Central memory CD4-positive, alpha-beta T cell (primary cell): Measurements from ENCODE around the gene CDK8.
A peak's percentile ranks its signal among the peaks of the same experiment; 100 is the strongest.
"Not testable (repeated sequence)": the region's sequence is repeated elsewhere in the genome, so short reads cannot be mapped to it uniquely, and the experiment has no call there.

ENCODE experiments used
- DNase-seq: peaks from one replicate; pipeline ENCODE4 v3.0.0; 2022

Gene CDK8

DNA sequence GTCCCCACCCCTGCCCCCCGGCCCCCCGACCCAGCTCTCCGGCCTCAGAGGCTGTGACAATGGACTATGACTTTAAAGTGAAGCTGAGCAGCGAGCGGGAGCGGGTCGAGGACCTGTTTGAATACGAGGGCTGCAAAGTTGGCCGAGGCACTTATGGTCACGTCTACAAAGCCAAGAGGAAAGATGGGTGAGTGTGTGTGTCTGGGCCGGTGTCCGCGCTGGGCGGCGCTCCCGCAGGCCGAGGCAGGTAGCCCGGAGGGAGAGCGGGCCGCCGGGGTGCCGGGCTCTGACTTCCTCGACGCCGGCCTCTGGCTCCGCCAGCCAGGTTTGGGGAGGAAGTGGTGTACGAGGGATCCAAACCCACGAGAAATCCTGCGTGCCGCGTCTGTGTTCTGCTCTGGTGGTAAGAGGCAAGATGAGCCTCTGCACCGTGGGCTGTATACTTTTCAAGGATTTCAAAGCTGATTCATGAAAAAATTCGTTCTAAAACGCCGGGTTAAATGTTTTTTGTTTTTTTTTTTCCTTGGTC, 718 bp downstream of the CDK8 start:
- DNase-seq = peak; percentile 69

GRCh38 chr13:26255115-26255514, 1.2 kb downstream of the CDK8 start:
- no peak for DNase-seq

DNA sequence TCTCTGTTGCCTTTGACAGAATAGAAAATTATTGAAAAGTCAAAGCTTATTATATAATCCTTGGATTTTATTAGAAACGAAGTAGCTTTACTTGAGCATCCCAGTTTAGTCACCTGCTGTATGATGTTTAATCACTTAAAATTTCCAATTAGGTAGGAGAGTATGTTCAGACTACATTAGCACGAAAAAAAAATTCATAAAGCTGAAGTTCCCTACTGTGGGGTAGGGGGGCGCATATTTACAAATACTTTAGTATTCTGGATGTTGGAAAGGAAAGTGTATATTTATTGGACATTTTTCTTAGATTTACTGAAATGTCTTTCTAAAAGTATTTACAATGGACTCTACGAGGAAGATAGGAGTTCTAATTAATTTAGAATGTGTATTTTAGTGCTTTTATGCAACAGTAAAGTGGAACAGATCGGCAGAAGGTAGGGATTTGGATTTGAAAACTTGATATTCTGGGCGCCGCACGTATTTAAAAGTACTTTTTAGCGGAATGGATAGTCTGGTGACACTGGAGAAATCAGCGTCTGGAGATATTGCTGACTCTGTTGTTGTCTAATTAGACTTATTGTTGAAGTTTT, 1.9 kb downstream of the CDK8 start:
- DNase-seq = no peak

DNA sequence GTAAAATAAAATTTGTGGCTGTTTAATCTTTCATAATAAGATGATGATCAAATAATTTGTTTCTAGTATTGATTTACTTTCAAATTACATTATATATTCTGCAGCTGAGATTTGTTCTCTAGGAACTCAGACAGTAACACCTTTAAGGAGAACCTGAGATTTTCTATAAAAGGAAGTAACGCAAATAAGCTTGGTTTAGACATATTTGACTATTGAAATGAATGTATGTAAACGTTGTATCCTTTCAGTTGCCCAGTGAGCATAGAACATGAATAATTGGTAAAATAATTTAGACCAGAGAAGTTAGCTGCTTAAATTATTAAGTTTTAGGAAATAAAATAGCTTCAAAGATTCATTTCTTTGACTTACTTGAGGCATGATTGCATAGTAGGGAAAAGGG, 3.1 kb downstream of the CDK8 start:
- DNase-seq = no peak

- no peak for DNase-seq
These were observed 5.7 kb downstream of the CDK8 start for GRCh38 chr13:26259634-26260033.

DNA sequence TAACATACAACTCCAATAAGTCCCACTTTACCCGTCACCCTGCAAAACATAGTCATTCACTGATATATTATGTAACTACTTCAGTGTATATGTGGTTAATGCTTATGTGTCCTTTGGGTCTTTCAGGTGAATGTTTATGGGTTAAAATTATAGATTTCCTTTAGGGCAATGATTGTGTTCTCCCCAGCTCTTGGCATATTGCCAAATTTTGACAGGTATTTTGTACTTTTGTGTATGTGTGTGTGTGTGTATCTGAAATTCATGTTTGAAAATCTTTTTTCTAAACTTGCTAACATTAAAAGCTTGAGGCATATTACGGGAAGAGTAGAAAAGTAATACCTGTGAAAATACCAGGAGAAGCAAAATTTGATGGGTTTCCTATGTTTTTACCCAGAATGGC, 8.2 kb downstream of the CDK8 start:
- no peak for DNase-seq

DNA sequence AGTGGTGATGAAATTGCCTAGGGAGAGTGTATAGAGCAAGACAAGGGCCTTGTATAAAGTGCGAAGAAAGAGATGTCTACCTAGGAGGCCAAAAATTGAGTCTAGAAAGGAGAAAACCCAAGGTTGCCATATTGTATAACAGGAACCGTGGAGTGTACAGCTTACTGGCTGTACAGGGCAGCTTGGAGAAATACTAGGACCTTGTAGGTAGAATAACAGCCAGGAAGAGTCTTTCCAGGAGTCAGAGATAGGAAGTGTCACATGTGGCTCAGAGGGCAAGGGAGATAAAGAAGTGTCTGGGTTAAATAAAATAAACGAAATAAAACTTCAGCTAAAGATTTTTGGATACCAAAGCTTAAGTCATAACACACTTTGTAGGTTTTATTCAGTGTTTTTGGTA, 12.4 kb downstream of the CDK8 start:
- no peak for DNase-seq

DNA sequence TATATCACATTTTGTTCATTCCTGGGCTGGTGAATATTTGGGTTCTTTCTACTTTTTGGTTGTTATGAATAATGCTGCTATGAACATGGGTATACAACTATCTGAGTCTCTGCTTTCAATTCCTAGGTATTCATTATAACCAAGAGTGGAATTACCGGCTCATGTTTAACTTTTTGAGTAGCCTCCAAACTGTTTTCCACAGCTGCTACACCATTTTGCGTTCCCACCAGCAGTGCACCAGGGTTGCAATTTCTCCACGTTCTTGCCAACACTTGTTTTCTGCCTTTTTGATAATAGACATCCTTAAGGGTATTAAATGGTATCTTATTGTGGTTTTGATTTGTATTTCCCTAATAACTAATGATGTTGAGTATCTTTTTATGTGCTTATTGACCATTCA, 16.8 kb downstream of the CDK8 start:
- DNase-seq = no peak

DNA sequence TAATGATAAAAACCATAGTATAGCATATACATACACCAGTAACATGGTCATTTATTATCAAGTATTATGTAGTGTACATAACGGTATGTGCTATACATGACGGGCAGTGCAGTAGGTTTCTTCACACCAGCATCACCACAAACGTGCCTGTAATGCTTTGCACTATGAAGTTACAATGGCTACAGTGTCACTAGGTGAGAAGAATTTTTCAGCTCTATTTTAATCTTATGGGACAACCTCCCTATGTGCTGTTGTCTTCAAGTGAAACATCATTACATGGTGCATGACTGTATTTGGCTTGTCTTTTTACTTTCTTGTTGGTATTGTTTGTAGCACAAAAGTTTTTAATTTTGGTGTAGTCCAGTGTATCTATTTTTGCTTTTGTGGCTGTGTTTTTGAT, 18.7 kb downstream of the CDK8 start:
- no peak for DNase-seq

DNA sequence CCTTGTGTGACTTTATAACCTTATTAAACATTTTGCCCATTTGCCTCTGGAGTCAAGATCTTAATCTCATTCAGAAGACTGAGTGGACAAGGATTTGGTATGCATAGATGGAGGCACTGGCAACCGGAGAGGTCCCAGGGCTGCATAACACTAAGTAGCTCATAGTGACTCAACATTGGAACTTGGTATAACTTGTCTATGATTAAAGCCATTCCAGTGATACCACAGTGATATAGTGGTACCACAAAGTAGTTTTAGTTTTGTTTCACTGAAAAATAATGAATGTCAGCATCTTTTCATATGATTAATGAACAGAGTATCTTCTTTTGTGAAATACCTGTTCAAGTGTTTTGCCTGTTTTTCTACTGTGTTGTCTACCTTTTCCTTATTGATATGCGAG, 26.4 kb downstream of the CDK8 start:
- no peak for DNase-seq

DNA sequence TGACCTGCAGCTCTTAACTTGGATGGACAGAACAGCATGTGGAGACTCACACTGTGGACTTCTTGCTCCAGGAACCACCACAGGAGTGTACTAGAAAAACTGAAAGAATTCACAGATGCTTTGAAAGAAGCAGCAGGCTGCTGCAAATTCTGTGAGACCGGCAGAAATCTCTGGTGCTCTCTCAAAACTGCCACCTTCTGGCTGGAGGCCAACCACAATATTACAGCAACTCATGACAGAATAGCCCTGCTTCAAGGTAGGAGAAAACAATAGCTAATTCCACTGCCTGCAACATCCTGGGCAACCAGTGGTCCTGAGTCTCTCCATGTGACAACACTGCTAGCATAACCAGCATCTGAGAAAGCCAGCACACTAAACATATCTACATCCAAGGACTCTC, 26.9 kb downstream of the CDK8 start:
- DNase-seq = no peak

GRCh38 chr13:26285911-26286310, 32.0 kb downstream of the CDK8 start:
- DNase-seq = not testable (repeated sequence)

DNA sequence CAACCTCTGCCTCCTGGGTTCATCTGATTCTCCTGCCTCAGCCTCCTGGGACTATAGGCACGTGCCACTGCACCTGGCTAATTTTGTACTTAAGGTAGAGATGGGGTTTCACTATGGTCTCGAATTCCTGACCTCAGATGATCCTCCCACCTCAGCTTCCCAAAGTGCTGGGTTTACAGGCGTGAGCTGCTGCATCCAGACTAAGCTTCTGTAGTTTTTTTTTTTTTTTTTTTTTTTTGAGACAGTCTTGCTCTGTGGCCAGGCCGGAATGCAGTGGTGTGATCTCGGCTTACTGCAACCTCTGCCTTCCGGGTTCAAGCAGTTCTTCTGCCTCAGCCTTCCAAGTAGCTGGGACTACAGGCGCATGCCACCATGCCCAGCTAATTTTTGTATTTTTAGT, 34.9 kb downstream of the CDK8 start:
- not testable (repeated sequence) for DNase-seq

GRCh38 chr13:26295812-26296211, 41.9 kb downstream of the CDK8 start:
- no peak for DNase-seq

- no peak for DNase-seq
These were observed 45.3 kb downstream of the CDK8 start for GRCh38 chr13:26299168-26299750.

- DNase-seq = no peak
These were observed 46.2 kb downstream of the CDK8 start for GRCh38 chr13:26300140-26300539.

DNA sequence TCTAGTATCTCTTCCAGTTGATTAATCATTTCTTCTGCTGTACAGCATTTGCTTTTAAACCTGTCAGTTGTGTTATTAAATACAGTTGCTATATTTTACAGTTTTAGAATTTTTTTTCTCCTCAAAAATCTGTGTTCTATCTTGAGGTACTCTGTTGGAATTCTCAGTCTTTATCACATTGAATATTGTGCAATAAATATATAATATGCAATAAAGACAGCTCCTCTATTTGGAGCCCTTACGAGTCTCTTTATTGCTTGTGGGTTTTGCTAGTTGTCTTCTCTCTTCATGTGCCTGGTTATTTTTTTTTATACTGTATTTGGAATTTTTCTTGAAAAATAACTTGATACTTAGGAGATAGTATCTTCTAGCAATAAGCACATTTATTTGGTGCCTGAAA, 51.7 kb downstream of the CDK8 start:
- no peak for DNase-seq

DNA sequence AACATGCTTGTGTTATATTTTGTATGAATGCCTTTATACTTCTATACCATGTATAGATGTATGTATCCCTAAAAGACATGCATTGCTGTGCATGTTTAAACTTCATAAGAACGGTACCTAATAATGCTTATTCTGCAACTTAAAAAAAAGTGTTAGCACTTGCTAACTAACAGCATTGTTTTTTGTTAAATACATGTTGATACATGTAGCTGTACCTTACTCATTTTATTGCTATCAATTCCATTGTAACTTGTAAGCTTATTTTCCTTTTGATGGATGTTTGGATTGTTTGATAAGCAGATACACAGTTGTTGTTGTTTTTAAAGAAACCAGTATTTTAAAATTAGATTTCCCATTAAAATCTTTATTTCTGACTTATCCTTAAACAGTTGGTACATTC, 53.8 kb downstream of the CDK8 start:
- DNase-seq = no peak

DNA sequence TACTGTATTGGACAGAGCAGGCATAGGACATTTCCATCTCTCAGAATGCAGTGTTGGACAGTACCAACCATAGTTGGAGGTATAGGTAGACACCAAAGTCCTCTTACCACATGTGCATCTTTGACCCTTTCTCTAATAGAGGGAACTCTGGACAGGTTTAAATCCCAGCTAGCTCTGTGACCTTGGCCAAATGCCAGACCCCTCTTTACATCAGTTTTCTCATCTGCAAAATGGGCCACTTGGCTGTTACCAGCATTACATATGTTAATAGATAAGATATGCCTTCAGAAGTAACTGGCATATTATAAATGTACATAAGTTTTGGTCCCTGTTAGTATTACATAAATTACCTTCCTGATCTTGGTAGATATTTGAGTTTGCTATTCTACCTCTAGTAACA, 54.3 kb downstream of the CDK8 start:
- no peak for DNase-seq

GRCh38 chr13:26308836-26309235, 54.9 kb downstream of the CDK8 start:
- DNase-seq = no peak

- DNase-seq = no peak
These were observed 56.1 kb downstream of the CDK8 start for GRCh38 chr13:26310003-26310402.

DNA sequence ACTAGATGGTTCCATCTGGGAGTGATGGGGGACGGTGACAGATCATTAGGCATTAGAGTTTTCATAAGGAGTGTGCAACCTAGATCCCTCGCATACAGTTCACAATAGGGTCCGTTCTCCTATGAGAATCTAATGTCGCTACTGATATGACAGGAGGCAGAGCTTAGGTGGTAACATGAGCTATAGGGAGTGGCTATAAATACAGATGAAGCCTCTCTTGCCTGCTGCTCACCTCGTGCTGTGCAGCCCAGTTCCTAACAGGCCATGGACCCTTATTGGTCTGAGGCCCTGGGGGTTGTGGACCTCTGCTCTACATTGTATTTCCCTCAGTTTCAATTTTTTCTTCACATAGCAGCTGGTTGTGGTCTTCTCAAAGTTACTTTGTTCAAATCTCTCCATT, 56.5 kb downstream of the CDK8 start:
- no peak for DNase-seq

DNA sequence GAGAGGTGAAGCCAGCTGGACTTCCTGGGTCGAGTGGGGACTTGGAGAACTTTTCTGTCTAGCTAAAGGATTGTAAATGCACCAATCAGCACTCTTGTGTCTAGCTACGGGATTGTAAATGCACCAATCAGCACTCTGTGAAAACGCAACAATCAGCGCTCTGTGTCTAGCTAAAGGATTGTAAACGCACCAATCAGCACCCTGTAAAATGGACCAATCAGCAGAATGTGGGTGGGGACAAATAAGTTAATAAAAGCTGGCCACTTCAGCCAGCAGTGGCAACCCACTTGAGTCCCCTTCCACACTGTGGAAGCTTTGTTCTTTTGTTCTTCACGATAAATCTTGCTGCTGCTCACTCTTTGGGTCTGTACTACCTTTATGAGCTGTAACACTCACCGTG, 58.1 kb downstream of the CDK8 start:
- DNase-seq = not testable (repeated sequence)

- DNase-seq = not testable (repeated sequence)
These were observed 62.2 kb downstream of the CDK8 start for GRCh38 chr13:26316095-26316494.

DNA sequence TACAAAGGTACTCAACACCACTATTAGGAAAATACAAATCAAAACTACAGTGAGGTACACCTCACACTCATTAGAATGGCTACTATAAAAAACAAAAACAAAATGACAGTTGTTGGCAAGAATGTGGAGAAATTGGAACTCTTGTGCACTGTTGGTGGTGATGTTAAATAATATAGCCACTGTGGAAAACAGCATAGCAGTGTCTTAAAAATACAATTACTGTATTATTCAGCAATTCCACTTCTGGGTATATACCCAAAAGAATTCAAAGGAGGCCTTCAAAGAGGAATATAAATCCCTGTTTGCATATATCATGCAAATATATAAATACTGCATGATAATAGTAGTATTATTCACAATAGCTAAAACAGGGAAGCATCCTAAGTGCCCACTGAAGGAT, 66.8 kb downstream of the CDK8 start:
- DNase-seq = no peak
